MG63 (cell line): ENCODE results near the gene MRPS2. TPM values are rescaled to one million over a fixed set of nuclear protein-coding genes. Genes with fewer than 3 reads are reported as not detected.

Experiments
- DNase-seq: peaks from one replicate; pipeline ENCODE4 v3.0.0-alpha.2; 2020
- H3K27me3 ChIP-seq: fragments of 250-450 bp; sonication (Bioruptor Pico); 2 replicates; pipeline ENCODE4 v1.5.1; 2020; ENCODE audit warnings: mild to moderate bottlenecking, moderate library complexity
- H3K36me3 ChIP-seq: fragments of 250-450 bp; sonication (Bioruptor Pico); 2 replicates; pipeline ENCODE4 v1.5.1; 2020; ENCODE audit warnings: mild to moderate bottlenecking, moderate library complexity
- H3K4me3 ChIP-seq: fragments of 250-450 bp; sonication (Bioruptor Pico); 2 replicates; pipeline ENCODE4 v1.5.1; 2020; ENCODE audit warnings: mild to moderate bottlenecking, moderate library complexity
- H3K9me3 ChIP-seq: fragments of 250-450 bp; sonication (Bioruptor Pico); 2 replicates; pipeline ENCODE4 v1.5.1; 2020; ENCODE audit warnings: mild to moderate bottlenecking, moderate library complexity
- total RNA-seq: library from RNA; depleted of rRNA; stranded (reverse); fragments of >200 nt; shearing (Covaris generic); gene quantifications from 2 replicates; pipeline ENCODE4 v1.2.3, GENCODE V29; 2014; ENCODE audit warnings: low replicate concordance

Gene MRPS2
- total RNA-seq, 1 experiment from 2014 or later, result 24.1 TPM

GRCh38 chr9:135490166-135490870, 10.2 kb upstream of the MRPS2 start:
- Histone ChIP-seq H3K4me3 (no peak overlapping the region), H3K27me3 (no peaks in the 10 kb centered on the region), H3K9me3 (no peaks in the 10 kb centered on the region), H3K36me3 (peaks cover 2% of the 10 kb centered on the region; the same call in 1 of the 2 replicates)
- no peak for DNase-seq

DNA sequence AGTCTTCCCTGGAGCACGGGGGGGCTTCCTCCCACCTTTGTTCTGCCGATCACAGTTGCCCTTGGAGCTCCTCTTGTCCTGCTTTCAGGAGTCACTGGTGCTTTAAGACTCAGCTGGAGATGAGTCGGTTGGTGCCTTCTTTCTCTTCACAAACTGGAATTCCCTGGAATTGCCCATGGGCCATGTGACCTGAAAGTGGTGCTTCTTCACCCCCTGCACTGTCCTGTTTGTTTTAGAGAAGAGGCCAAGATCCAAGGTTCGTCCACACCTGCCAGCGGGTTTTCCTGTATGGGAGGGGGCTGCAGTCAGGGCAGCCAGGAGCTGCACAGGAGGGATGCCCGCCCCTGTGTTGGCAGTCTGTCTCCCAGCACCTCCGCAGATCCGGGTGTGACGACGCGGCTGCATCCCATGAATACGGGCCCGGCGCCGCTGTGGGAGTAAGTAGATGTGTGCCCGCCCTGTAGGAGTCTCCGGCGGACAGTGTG, 9.5 kb upstream of the MRPS2 start:
- Histone ChIP-seq H3K27me3 (no peaks in the 10 kb centered on the region), H3K4me3 (no peak overlapping the region), H3K36me3 (peaks cover 2% of the 10 kb centered on the region; the same call in 1 of the 2 replicates), H3K9me3 (no peaks in the 10 kb centered on the region)
- DNase-seq, result no peak

DNA sequence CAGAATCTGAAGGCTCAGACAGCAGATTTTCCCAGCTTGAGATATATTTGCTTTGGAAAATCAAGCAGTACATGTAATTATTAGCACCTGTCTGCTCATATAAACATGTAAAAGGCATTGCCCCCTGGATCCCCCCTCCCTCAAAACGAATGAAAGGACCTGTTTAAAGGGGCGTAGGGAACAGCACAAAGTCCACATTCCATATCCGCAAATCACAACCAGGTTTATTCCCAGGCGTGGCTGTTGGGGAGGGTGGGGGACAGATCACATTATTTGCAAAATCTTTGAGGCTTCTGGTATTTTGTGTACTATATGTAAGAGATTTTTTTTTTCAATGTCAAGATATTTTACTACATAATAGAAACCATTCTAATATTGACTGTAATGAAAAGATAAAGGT, 8.7 kb upstream of the MRPS2 start:
- Histone ChIP-seq H3K36me3 (peaks cover 2% of the 10 kb centered on the region; the same call in 1 of the 2 replicates), H3K4me3 (no peak overlapping the region), H3K27me3 (no peaks in the 10 kb centered on the region), H3K9me3 (no peaks in the 10 kb centered on the region)
- no peak for DNase-seq

GRCh38 chr9:135492886-135493669, 7.4 kb upstream of the MRPS2 start:
- DNase-seq, result no peak

GRCh38 chr9:135494791-135495559, 5.5 kb upstream of the MRPS2 start:
- no peaks in the 10 kb centered on the region for H3K27me3 ChIP-seq
- no peaks in the 10 kb centered on the region for H3K36me3 ChIP-seq
- no peak overlapping the region for H3K4me3 ChIP-seq
- DNase-seq, result no peak
- H3K9me3 ChIP-seq, result no peaks in the 10 kb centered on the region

More at GRCh38 chr9:135492886-135493669, 7.4 kb upstream of the MRPS2 start:
- Histone ChIP-seq H3K4me3 (no peak overlapping the region), H3K9me3 (no peaks in the 10 kb centered on the region), H3K27me3 (no peaks in the 10 kb centered on the region), H3K36me3 (peaks cover 2% of the 10 kb centered on the region; the same call in 1 of the 2 replicates)

DNA sequence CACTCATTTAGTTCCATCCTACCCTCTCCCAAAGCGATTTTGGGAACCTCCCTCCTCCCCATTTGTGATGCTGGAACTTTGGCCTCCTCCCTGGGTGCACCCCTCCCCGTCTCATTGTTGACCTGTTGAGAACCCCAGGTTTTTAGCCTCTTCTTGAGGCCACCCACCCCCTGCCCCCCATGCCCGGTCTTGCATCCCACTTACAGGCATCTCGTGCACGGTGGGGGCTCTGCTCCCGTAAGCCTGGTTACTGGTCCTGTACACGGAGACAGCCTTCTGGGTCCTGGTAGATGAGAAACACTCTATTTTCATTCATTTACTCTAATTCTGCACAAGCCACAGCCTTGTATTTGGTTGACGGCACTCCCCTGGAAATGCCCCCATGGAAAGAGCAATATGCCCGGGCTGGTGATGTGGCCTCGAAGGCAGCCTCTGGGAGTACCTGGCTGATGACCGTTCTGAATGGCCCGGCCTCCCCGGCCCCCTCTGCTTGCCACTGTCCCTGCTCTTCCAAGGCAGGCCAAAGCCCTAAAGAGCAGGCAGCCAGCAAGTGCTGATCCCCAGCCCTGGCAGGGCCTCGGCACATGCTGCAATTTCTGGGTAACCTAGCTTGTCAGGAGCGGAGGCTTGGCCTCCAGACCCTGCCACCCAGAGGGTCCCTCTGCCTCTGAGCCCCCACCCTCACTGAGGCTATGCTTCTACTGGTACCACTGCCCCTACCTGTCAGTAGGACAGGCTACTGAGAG, 1.9 kb upstream of the MRPS2 start:
- H3K9me3 ChIP-seq, result no peaks in the 10 kb centered on the region
- peaks cover 16% of the 10 kb centered on the region for H3K36me3 ChIP-seq
- DNase-seq, result no peak
- no peaks in the 10 kb centered on the region for H3K27me3 ChIP-seq
- H3K4me3 ChIP-seq, result no peak overlapping the region

DNA sequence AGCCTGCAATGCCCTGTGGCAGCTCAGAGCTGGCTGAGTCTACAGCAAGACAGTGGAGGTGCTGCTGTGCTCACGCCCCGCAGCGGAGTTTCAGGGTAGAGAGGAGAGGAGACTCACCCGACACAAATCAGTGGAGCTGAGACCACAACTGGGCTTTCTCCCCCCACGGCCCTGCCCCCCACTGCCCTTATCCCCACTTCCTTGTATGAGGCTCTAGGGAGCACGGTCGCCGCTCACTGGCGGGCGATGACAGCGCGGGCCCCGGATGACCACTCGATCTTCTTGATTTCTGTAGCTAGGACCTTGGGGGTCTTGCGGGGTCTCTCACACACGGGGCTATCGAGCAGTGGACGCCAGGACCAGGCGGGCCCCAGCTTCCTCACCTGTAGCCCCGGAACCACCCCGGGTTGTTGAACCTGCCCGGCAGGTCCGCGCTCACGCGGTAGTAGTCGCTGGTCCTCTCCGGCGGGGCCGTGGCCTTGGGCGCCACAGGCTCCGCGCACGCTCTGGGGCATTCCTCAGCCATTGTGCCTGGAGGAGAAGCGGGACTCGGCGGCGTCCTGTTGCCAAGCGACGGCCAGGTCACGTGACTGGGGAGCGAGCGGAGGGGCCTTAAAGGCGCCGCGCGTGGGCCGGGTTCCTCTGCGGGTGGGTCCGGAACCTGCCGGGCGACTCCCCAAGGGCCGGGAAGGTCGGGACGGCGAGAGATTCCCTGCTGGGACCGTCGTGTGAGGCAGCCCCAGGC, 984 bp upstream of the MRPS2 start:
- Histone ChIP-seq H3K4me3 (peak overlapping the region; percentile 84), H3K27me3 (no peaks in the 10 kb centered on the region), H3K36me3 (peaks cover 26% of the 10 kb centered on the region), H3K9me3 (no peaks in the 10 kb centered on the region)
- DNase-seq, result peak; percentile 87

DNA sequence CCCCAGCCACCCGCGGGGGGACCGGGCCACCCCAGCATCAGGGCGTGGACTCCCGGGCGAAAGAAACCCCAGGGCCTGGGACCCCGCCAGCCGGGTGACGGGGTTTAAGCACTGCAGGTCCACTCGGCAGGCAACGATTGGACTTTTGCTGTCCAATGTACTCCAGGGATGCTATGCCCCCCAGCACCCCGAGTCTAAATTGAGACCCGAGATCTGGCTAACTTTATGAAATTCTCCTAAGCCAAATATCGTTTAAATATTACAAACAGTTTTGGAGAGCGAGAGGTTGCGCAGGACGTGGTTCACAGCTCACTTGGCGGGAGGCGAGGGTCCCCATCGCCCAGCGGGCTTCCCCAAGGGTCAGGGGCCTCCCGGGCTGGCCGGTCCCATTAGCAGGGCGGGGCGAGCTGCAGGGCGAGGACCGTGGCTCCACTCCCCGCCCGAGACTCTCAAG, 384 bp upstream of the MRPS2 start:
- no peak for DNase-seq
- H3K9me3 ChIP-seq, result no peaks in the 10 kb centered on the region
- peak overlapping the region; percentile 84 for H3K4me3 ChIP-seq
- H3K36me3 ChIP-seq, result peaks cover 32% of the 10 kb centered on the region
- no peaks in the 10 kb centered on the region for H3K27me3 ChIP-seq

DNA sequence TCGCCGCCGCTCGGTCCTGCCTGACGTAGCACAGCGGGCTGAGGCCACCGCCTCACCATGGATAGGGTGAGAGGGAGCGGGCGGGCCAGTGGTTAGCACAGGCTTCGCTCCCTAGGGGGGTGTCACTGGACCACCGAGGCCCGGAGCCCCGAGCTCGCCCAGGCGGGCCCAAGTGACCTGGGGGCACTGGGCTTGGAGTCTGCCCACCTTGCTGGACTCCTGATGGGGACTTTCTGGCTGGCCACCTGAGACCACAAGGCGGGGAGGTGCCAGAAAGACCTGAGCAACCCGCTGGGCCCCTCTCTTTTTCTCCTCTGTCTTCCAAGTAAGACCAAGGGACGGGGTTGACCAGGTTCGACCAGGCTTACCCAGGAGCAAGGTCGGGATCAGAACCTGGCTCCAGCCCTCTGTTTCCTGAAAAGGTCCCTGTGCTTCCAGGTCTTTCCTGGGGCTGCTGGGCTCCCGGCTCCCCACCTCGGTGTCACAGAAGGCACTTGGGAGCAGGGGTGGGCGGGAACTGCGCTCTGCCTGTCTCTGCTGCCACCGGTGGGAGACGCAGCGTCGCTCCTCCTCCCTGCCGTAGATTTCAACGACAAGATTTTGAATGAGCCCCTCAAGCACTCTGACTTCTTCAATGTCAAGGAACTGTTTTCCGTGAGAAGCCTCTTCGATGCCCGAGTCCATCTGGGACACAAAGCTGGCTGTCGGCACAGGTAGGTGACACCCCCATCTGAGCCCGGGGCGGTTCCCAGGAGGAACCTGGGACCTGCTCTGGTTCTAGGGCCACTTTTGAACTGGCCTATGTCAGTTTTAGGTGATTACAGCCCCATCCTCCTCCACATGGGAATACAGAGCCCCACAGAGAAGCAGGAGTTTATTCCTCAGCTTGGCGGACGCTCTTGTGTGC, 1.0 kb downstream of the MRPS2 start:
- Histone ChIP-seq H3K9me3 (no peaks in the 10 kb centered on the region), H3K27me3 (no peaks in the 10 kb centered on the region), H3K4me3 (peak overlapping the region; percentile 84), H3K36me3 (peaks cover 34% of the 10 kb centered on the region)
- DNase-seq, result no peak

- Histone ChIP-seq H3K4me3 (peak overlapping the region; percentile 84), H3K9me3 (no peaks in the 10 kb centered on the region), H3K27me3 (no peaks in the 10 kb centered on the region), H3K36me3 (peaks cover 34% of the 10 kb centered on the region)
- no peak for DNase-seq
Observed at GRCh38 chr9:135502168-135502872, 1.8 kb downstream of the MRPS2 start.

- peaks cover 34% of the 10 kb centered on the region for H3K36me3 ChIP-seq
- no peak for DNase-seq
- H3K4me3 ChIP-seq, result no peak overlapping the region
- H3K27me3 ChIP-seq, result no peaks in the 10 kb centered on the region
- no peaks in the 10 kb centered on the region for H3K9me3 ChIP-seq
Observed at GRCh38 chr9:135502873-135503321, 2.4 kb downstream of the MRPS2 start.

DNA sequence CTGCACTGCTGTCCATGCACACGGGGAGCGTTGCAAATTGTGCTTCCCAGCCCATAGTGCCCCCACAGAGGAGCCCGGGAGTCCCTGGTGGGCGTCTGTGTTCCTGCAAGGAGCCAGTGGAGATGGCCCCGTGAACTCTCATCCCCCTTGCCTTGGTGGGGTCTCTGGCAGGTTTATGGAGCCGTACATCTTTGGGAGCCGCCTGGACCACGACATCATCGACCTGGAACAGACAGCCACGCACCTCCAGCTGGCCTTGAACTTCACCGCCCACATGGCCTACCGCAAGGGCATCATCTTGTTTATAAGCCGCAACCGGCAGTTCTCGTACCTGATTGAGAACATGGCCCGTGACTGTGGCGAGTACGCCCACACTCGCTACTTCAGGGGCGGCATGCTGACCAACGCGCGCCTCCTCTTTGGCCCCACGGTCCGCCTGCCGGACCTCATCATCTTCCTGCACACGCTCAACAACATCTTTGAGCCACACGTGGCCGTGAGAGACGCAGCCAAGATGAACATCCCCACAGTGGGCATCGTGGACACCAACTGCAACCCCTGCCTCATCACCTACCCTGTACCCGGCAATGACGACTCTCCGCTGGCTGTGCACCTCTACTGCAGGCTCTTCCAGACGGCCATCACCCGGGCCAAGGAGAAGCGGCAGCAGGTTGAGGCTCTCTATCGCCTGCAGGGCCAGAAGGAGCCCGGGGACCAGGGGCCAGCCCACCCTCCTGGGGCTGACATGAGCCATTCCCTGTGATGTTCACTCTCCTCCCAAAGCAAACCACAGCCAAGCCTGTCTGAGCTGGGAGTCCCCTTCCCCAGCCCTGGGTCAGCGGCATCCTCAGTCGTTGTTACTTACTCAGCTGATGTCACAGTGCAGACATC, 3.1 kb downstream of the MRPS2 start:
- Histone ChIP-seq H3K27me3 (no peaks in the 10 kb centered on the region), H3K4me3 (no peak overlapping the region), H3K9me3 (no peaks in the 10 kb centered on the region), H3K36me3 (peaks cover 34% of the 10 kb centered on the region)
- DNase-seq, result no peak
